Loucy (cell line): ENCODE measurements around the gene ARHGEF16.

Source experiments
- EZH2phosphoT487 ChIP-seq: fragments of 200-600 bp; IDR thresholded peaks from 2 replicates; pipeline ENCODE4 v1.6.1; 2018; ENCODE audit warnings: antibody characterized with exemption, mild to moderate bottlenecking, moderate library complexity, borderline replicate concordance
- TF ChIP-seq, protein P1 (sequence below): fragments of 200-600 bp; sonication (generic); conservative IDR thresholded peaks from 2 replicates; pipeline ENCODE4 v1.5.1; 2014; ENCODE audit warnings: mild to moderate bottlenecking, antibody characterized with exemption, low read length

DNA sequence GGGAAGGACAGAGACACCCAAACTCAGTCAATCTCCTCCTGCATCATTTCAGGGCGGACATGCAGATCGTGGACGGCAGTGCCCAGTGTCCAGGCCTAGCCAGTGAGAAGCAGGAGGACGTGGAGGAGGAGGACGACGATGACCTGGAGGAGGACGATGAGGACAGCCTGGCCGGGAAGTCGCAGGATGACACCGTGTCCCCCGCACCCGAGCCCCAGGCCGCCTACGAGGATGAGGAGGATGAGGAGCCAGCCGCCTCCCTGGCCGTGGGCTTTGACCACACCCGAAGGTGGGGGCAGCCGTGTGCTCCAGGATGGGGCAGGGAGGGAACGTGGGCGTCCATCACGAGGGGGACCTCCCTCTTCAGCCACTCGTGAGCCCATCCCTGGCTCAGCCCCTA, 23.6 kb upstream of the ARHGEF16 start:
- TF ChIP-seq, protein P1, sequence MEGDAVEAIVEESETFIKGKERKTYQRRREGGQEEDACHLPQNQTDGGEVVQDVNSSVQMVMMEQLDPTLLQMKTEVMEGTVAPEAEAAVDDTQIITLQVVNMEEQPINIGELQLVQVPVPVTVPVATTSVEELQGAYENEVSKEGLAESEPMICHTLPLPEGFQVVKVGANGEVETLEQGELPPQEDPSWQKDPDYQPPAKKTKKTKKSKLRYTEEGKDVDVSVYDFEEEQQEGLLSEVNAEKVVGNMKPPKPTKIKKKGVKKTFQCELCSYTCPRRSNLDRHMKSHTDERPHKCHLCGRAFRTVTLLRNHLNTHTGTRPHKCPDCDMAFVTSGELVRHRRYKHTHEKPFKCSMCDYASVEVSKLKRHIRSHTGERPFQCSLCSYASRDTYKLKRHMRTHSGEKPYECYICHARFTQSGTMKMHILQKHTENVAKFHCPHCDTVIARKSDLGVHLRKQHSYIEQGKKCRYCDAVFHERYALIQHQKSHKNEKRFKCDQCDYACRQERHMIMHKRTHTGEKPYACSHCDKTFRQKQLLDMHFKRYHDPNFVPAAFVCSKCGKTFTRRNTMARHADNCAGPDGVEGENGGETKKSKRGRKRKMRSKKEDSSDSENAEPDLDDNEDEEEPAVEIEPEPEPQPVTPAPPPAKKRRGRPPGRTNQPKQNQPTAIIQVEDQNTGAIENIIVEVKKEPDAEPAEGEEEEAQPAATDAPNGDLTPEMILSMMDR, result no peak
- TF ChIP-seq EZH2phosphoT487, result no peak
